SU-DHL-6 (cell line): ENCODE data around the gene GABRG2.

Source experiments
- H2AFZ ChIP-seq: fragments of 200-600 bp; sonication (generic); 2 replicates; pipeline ENCODE4 v1.6.1; 2014; ENCODE audit warnings: low read depth, mild to moderate bottlenecking, moderate library complexity, mixed read lengths, antibody characterized with exemption, low read length; ENCODE audit not compliant: severe bottlenecking
- H3F3A ChIP-seq: fragments of 200-600 bp; shearing (Covaris generic); 2 replicates; pipeline ENCODE4 v1.6.0; 2016; ENCODE audit warnings: antibody characterized with exemption, mild to moderate bottlenecking; ENCODE audit not compliant: insufficient read depth
- H3K27ac ChIP-seq: fragments of 200-600 bp; sonication (generic); 2 replicates; pipeline ENCODE4 v1.5.1; 2016; ENCODE audit warnings: low read depth, mild to moderate bottlenecking, low read length, moderate library complexity, mixed read lengths
- H3K27me3 ChIP-seq: fragments of 200-600 bp; sonication (generic), shearing (Covaris generic); 2 replicates; pipeline ENCODE4 v1.6.0; 2014; ENCODE audit warnings: mild to moderate bottlenecking, low read length
- H3K36me3 ChIP-seq: fragments of 200-600 bp; sonication (generic); 2 replicates; pipeline ENCODE4 v1.6.1; 2014; ENCODE audit warnings: mild to moderate bottlenecking, low read length, mixed read lengths
- H3K4me2 ChIP-seq: fragments of 300-600, 200-600 bp; shearing (Covaris generic), sonication (generic); 2 replicates; pipeline ENCODE4 v1.6.0; 2014; ENCODE audit warnings: low read length, low read depth, mild to moderate bottlenecking; ENCODE audit not compliant: poor library complexity, severe bottlenecking
- H3K4me3 ChIP-seq: fragments of 200-600 bp; sonication (generic); 2 replicates; pipeline ENCODE4 v1.5.1; 2014; ENCODE audit warnings: antibody characterized with exemption, low read length, mild to moderate bottlenecking, mixed read lengths; ENCODE audit not compliant: insufficient read depth, poor library complexity, severe bottlenecking
- H3K79me2 ChIP-seq: fragments of 200-600 bp; sonication (generic); 2 replicates; pipeline ENCODE4 v1.6.1; 2014; ENCODE audit warnings: mild to moderate bottlenecking, low read length, moderate library complexity; ENCODE audit not compliant: insufficient read depth
- H3K9ac ChIP-seq: fragments of 200-600 bp; sonication (generic); 2 replicates; pipeline ENCODE4 v1.7.0; 2014; ENCODE audit warnings: mild to moderate bottlenecking, low read length
- H3K9me2 ChIP-seq: fragments of 200-600 bp; sonication (generic); replicated peaks from 2 replicates; pipeline ENCODE4 v1.6.1; 2014; ENCODE audit warnings: low read length; ENCODE audit not compliant: insufficient read depth
- H3K9me3 ChIP-seq: fragments of 200-600 bp; sonication (generic); 2 replicates; pipeline ENCODE4 v1.6.1; 2014; ENCODE audit warnings: low read length, mixed read lengths; ENCODE audit not compliant: insufficient read depth
- H4K20me1 ChIP-seq: fragments of 200-600 bp; sonication (generic); 2 replicates; pipeline ENCODE4 v1.6.1; 2014; ENCODE audit warnings: low read depth, mild to moderate bottlenecking, antibody characterized with exemption, low read length, moderate library complexity, mixed read lengths
- EZH2phosphoT487 ChIP-seq: fragments of 200-600 bp; sonication (generic), shearing (Covaris generic); conservative IDR thresholded peaks from 2 replicates; pipeline ENCODE4 v1.6.1; 2018; ENCODE audit warnings: mild to moderate bottlenecking, antibody characterized with exemption, low read length, moderate library complexity, mixed read lengths
- TF ChIP-seq, protein P1 (sequence below): fragments of 200-600 bp; sonication (generic); IDR thresholded peaks from one replicate; pipeline ENCODE4 v1.5.1; 2017; ENCODE audit warnings: antibody characterized with exemption, mild to moderate bottlenecking, low read length, moderate library complexity; ENCODE audit not compliant: insufficient read depth, poor library complexity, severe bottlenecking

GABRG2 gene

GRCh38 chr5:162067655-162068411 lies at the start of gene GABRG2:
Gene GABRG2, plus strand, starts transcription at chr5:162067773. Its CDS starts 227 bp downstream, at chr5:162068000.
- no peaks in the 10 kb centered on the region for H3K9me2 ChIP-seq
- H3K9me3 ChIP-seq = no peaks in the 10 kb centered on the region
- H3K27ac ChIP-seq = no peak within 1 kb of the TSS
- H3K9ac ChIP-seq = no peak within 1 kb of the TSS
- H3K36me3 ChIP-seq = no peaks in the 10 kb centered on the region
- no peaks in the 10 kb centered on the region for H3K27me3 ChIP-seq
- no peak within 1 kb of the TSS for H3K4me3 ChIP-seq
- H3K79me2 ChIP-seq = no peaks in the 10 kb centered on the region
- TF ChIP-seq, protein P1, sequence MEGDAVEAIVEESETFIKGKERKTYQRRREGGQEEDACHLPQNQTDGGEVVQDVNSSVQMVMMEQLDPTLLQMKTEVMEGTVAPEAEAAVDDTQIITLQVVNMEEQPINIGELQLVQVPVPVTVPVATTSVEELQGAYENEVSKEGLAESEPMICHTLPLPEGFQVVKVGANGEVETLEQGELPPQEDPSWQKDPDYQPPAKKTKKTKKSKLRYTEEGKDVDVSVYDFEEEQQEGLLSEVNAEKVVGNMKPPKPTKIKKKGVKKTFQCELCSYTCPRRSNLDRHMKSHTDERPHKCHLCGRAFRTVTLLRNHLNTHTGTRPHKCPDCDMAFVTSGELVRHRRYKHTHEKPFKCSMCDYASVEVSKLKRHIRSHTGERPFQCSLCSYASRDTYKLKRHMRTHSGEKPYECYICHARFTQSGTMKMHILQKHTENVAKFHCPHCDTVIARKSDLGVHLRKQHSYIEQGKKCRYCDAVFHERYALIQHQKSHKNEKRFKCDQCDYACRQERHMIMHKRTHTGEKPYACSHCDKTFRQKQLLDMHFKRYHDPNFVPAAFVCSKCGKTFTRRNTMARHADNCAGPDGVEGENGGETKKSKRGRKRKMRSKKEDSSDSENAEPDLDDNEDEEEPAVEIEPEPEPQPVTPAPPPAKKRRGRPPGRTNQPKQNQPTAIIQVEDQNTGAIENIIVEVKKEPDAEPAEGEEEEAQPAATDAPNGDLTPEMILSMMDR = no peak
- TF ChIP-seq EZH2phosphoT487 = no peak
- no peak within 1 kb of the TSS for H3K4me2 ChIP-seq
- H4K20me1 ChIP-seq = no peaks in the 10 kb centered on the region
- no peak within 1 kb of the TSS for H2AFZ ChIP-seq
- no peaks in the 10 kb centered on the region for H3F3A ChIP-seq

DNA sequence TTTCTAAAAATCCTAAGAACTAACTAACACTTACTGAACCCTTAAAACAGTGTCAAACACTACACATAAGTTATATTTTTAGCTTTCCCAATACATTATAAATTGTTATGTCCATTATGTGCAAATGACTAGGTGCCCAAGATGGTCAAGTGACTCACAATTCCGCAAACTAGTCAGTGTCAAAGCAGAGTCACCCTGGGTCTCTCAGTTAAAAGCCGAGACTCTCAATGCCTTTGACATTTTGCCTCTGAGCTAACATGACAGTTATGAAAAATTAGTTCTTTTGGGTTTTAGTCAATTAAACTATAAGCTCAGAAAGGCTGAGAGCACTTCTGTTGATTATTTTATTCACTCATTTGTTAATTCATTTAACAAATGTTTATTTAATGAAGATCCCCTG lies 42.3 kb upstream of the GABRG2 start:
- H3K4me2 ChIP-seq = no peak overlapping the region
- H3K79me2 ChIP-seq = no peaks in the 10 kb centered on the region
- H3K9me2 ChIP-seq = no peaks in the 10 kb centered on the region
- H3K4me3 ChIP-seq = no peak overlapping the region
- H3K9ac ChIP-seq = no peak overlapping the region
- H4K20me1 ChIP-seq = no peaks in the 10 kb centered on the region; the same call in 1 of the 2 replicates
- no peaks in the 10 kb centered on the region for H3K27me3 ChIP-seq
- H3K36me3 ChIP-seq = no peaks in the 10 kb centered on the region
- TF ChIP-seq, protein P1 = no peak
- no peak for TF ChIP-seq EZH2phosphoT487
- no peaks in the 10 kb centered on the region for H3F3A ChIP-seq
- no peak overlapping the region for H3K27ac ChIP-seq
- no peaks in the 10 kb centered on the region for H3K9me3 ChIP-seq
- no peak overlapping the region for H2AFZ ChIP-seq

GRCh38 chr5:162026803-162027202 lies 40.8 kb upstream of the GABRG2 start:
- H3K4me3 ChIP-seq = no peak overlapping the region
- no peak overlapping the region for H3K27ac ChIP-seq
- no peaks in the 10 kb centered on the region for H3F3A ChIP-seq
- no peaks in the 10 kb centered on the region for H3K36me3 ChIP-seq
- H3K9me2 ChIP-seq = no peaks in the 10 kb centered on the region
- H3K9ac ChIP-seq = no peak overlapping the region
- H3K4me2 ChIP-seq = no peak overlapping the region
- H2AFZ ChIP-seq = no peak overlapping the region
- H3K9me3 ChIP-seq = no peaks in the 10 kb centered on the region
- H3K27me3 ChIP-seq = no peaks in the 10 kb centered on the region
- no peaks in the 10 kb centered on the region for H3K79me2 ChIP-seq
- H4K20me1 ChIP-seq = no peaks in the 10 kb centered on the region; the same call in 1 of the 2 replicates
- TF ChIP-seq EZH2phosphoT487 = no peak
- TF ChIP-seq, protein P1 = no peak
